BJ (cell line): ENCODE results near the gene KLF16. TPM values are rescaled to one million over a fixed set of nuclear protein-coding genes. Genes with fewer than 3 reads are reported as not detected.

Experiments
- CTCF ChIA-PET: fragments of 350-600 bp; formaldehyde crosslinking; extraction: SDS; loops from one replicate; lab custom pipeline; 2021; ENCODE audit warnings: antibody characterized with exemption, inconsistent platforms; lab: Yijun Ruan, JAX
- POLR2A ChIA-PET: fragments of 300-600 bp; sonication (Branson Sonifier 250); formaldehyde crosslinking; extraction: SDS; loops from one replicate; lab custom pipeline; 2021; ENCODE audit warnings: antibody characterized with exemption; lab: Charles Lee
- DNase-seq: peaks from one replicate; pipeline ENCODE4 v3.0.0-alpha.2; 2011; ENCODE audit warnings: low read depth
- H3K27me3 ChIP-seq: 2 replicates; pipeline ENCODE4 v1.6.0; 2011; ENCODE audit warnings: low read length; ENCODE audit not compliant: control insufficient read depth, insufficient read depth
- H3K36me3 ChIP-seq: 2 replicates; pipeline ENCODE4 v1.5.1; 2011; ENCODE audit warnings: low read length; ENCODE audit not compliant: control insufficient read depth, insufficient read depth
- H3K4me3 ChIP-seq: 2 replicates; pipeline ENCODE4 v1.5.1; 2011; ENCODE audit warnings: low read depth, mild to moderate bottlenecking, control low read depth, low read length
- polyA plus RNA-seq: library from polyadenylated mRNA; depleted of rRNA; stranded (reverse); fragments of >200 nt; gene quantifications from 2 replicates; pipeline ENCODE4 v1.2.3, GENCODE V29; 2011
- TF ChIP-seq, protein P1 (sequence below): IDR thresholded peaks from 2 replicates; pipeline ENCODE4 v1.5.1; 2011; ENCODE audit warnings: low read depth, mild to moderate bottlenecking, control low read depth, inconsistent platforms, low read length, moderate library complexity; ENCODE audit not compliant: insufficient read depth

KLF16 gene
- polyA plus RNA-seq, 1 experiment: 5.7 TPM

DNA sequence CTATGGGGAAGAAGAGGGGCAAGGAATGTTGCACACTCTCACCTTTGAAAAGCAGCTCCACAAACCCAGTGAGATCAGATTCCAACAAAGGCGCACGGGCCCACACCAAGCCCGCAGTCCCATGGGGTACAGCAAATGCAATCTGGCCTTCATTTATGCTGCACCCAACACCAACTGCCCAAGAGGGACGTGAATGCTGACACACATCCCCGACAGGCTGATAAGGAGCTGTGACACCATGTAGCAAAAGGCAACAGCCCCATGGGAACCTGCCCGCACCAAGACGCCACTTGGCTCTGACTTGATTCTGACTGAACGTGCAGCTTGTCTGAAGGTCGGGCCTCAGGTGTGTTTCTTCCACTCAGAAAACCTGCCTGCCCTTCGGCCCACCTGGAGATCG lies 32.4 kb downstream of the KLF16 start:
- TF ChIP-seq, protein P1, sequence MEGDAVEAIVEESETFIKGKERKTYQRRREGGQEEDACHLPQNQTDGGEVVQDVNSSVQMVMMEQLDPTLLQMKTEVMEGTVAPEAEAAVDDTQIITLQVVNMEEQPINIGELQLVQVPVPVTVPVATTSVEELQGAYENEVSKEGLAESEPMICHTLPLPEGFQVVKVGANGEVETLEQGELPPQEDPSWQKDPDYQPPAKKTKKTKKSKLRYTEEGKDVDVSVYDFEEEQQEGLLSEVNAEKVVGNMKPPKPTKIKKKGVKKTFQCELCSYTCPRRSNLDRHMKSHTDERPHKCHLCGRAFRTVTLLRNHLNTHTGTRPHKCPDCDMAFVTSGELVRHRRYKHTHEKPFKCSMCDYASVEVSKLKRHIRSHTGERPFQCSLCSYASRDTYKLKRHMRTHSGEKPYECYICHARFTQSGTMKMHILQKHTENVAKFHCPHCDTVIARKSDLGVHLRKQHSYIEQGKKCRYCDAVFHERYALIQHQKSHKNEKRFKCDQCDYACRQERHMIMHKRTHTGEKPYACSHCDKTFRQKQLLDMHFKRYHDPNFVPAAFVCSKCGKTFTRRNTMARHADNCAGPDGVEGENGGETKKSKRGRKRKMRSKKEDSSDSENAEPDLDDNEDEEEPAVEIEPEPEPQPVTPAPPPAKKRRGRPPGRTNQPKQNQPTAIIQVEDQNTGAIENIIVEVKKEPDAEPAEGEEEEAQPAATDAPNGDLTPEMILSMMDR: no peak
- ChIA-PET CTCF (no interaction called here), POLR2A (no interaction called here)
- H3K4me3 ChIP-seq: no peak overlapping the region
- no peaks in the 10 kb centered on the region for H3K27me3 ChIP-seq
- H3K36me3 ChIP-seq: peaks cover 10% of the 10 kb centered on the region
- DNase-seq: no peak

DNA sequence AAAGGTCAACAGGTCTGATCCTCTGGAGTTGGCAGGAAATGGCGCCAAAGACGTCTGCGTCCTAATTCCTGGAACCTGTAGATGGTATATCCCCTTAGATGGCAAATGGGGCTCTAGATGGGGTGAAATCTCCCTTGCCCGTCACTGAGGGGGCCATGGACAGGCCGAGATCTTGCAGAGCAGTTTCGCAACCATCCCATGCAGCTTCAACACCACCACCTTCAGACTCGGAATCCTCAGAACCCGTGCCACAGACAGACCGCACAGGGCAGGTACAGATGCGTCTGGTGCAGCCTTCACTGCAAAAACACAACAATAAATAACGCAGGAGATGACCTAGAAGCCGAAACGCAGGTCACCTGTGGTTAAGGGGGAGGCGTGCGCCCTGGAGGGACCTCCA lies 32.8 kb downstream of the KLF16 start:
- ChIA-PET CTCF (interaction anchor here (0.8 to 1.0 kb wide), 2 partner anchors 63 to 158 kb away, joined by 3 read pairs; no protein-coding TSS in a partner anchor), POLR2A (no interaction called here)
- TF ChIP-seq, protein P1: no peak
- no peak for DNase-seq
- Histone ChIP-seq H3K27me3 (no peaks in the 10 kb centered on the region), H3K4me3 (no peak overlapping the region), H3K36me3 (peaks cover 10% of the 10 kb centered on the region)

DNA sequence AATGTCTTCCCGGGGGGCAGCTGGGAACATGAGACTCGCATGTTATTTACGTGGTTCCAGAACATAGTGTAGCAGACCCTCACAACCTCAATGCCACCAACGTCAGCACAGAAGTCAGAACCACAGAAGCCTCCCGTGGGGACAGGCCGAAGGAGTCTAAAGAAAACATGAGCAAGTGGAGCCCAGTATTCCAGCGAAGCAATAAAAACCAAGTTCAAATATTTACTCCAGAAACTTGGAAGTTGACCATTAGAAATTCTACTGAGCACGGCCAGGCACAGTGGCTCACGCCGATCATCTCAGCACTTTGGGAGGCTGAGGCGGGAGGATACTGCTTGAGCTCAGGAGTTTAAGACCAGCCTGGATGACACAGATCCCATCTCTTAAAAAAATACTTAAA lies 33.4 kb downstream of the KLF16 start:
- TF ChIP-seq, protein P1: no peak
- Histone ChIP-seq H3K36me3 (peaks cover 10% of the 10 kb centered on the region), H3K4me3 (no peak overlapping the region), H3K27me3 (no peaks in the 10 kb centered on the region)
- CTCF ChIA-PET: interaction anchor here (0.6 to 1.1 kb wide), 5 partner anchors 14 to 157 kb away, joined by 3 to 5 read pairs (median 3); partner anchors contain the start of gene ATP8B3
- DNase-seq: no peak
- POLR2A ChIA-PET: no interaction called here

DNA sequence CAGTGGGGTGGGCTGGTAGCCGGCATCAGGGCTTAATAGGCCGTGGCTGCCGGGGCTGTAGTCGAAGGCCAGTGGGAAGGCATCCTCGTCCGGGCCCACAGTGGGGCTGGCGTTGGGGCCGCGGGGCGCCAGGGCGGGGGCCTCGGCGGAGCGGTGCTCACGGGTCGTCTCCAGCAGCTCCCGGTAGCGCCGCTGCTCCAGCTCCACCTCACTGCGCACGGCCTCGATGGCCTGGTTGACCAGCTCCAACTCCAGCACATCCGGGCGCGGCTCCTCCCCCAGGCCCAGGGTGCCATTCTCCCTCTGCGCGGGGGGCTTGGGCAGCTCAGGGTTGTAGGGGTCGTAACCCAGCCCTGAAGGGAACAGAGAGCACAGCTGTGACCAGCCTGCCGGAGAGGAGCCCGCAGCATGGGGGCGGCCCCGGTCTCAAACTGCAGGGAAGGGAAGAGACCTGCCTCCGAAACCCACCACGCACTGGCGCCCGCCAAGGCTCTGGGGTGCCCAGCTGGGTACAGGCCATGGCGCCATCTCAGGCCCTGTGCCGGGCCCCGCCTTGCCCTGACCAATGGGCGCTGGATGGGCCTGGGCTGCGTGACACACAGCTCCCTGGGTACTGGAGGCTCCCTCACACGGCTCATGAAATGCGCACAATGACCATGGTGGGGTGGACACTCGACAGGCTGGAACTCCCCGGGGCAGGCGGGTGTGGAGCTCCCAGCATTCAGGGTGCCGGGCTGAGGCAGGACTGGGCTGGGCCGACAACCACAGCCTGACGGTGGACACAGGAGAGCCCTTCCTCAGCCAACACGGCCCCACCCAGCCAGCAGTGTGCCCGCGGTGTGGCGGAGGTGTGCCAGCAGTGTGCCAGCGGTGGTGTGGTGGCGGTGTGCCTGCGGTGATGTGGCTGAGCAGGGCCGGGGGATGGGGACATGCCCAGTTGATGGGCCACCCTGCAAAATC lies 34.8 kb downstream of the KLF16 start:
- TF ChIP-seq, protein P1: no peak
- DNase-seq: no peak
- peaks cover 11% of the 10 kb centered on the region for H3K36me3 ChIP-seq
- ChIA-PET POLR2A (no interaction called here), CTCF (interaction anchor here (0.8 to 2.4 kb wide), 4 partner anchors 9 to 156 kb away, joined by 3 to 18 read pairs (median 4); no protein-coding TSS in a partner anchor)
- H3K4me3 ChIP-seq: no peak overlapping the region
- no peaks in the 10 kb centered on the region for H3K27me3 ChIP-seq

DNA sequence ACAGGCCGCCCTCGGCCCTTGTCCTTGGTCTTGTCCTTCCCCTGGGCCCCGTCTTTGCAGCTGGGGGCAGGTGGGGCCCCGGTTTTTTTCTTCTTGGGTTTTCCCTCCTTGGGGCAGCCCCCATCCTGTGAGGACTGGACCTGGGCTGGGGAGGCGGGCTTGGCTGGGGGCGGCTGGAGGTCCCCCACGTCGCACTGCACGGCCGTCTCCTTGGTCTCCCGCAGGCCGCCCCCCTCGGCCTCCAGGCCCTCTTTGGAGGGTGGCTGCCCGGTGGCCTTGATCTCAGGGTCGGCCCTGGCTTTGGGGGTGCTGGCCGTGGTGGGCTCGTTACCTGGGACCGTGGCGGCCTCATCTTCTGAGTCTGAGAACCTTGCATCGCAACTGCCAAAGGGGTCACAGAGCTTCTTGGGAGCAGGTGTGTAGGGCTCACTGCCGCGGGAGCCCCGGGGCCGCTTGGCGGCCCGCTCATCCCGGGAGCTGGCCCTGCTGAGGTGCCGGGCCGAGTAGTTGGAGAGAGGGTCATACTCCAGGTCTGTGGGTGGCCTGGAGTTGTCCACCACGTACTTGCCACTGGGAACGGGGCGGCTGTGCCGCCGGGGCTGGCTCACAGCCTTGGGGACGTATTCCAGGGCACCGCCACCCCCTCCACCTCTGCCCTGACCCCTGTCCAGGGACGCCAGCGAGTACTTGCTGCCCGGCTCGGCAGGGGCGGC lies 35.7 kb downstream of the KLF16 start:
- CTCF ChIA-PET: interaction anchor here (1.9 to 4.2 kb wide), 4 partner anchors 10 to 281 kb away, joined by 5 to 18 read pairs (median 14); partner anchors contain the start of gene ATP8B3

More for the DNA sequence above, 35.7 kb downstream of the KLF16 start:
- no peak for DNase-seq
- Histone ChIP-seq H3K36me3 (peaks cover 16% of the 10 kb centered on the region), H3K27me3 (no peaks in the 10 kb centered on the region), H3K4me3 (no peak overlapping the region)
- TF ChIP-seq, protein P1: no peak
- POLR2A ChIA-PET: no interaction called here
